ENCODE measurements around the gene CTDSP2. TPM values are rescaled to one million over a fixed set of nuclear protein-coding genes. Genes with fewer than 3 reads are reported as not detected.

The CTDSP2 gene
- total and polyA plus RNA-seq, 2 experiments from 2014 or later = 52.7 to 97.3 TPM

GRCh38 chr12:57837864-57838562, 8.5 kb downstream of the CTDSP2 start:
- Histone ChIP-seq H3K4me1 (ENCODE audit: insufficient read depth) (peaks cover 89% of the 10 kb centered on the region), H3K9me3 (ENCODE audit: low read depth) (no peaks in the 10 kb centered on the region), H3K36me3 (ENCODE audit: low read depth) (no peaks in the 10 kb centered on the region), H3F3A (ENCODE audit: insufficient read depth) (peaks cover 65% of the 10 kb centered on the region), H4K20me1 (ENCODE audit: insufficient read depth) (peaks cover 74% of the 10 kb centered on the region), H2AFZ (no peak overlapping the region), H3K27ac (peak overlapping the region; percentile 45), H3K4me2 (ENCODE audit: unreplicated experiment) (peak overlapping the region; percentile 68), H3K9me2 (ENCODE audit: insufficient read depth) (no peaks in the 10 kb centered on the region), H3K79me2 (ENCODE audit: insufficient read depth) (peaks cover 100% of the 10 kb centered on the region), H3K4me3 (peak overlapping the region; percentile 33), H3K9ac (peak overlapping the region; percentile 25; the same call in 1 of the 2 replicates), H3K27me3 (replicated peaks; ENCODE audit: insufficient read depth) (no peaks in the 10 kb centered on the region)
- TF ChIP-seq EZH2 (IDR thresholded peaks at IDR 0.05; ENCODE audit: insufficient read depth, poor library complexity, severe bottlenecking) (no peak), EZH2phosphoT487 (IDR thresholded peaks at IDR 0.05; ENCODE audit: insufficient read depth, low read depth) (no peak)
- in situ Hi-C loops (cut with MboI) = no loop called here
- 1 to 3% methylated on average over 5 of the region's 5 CpGs for WGBS, 2 experiments (ENCODE audit: low coverage in 1 of 2, low lambda C conversion rate in 2 of 2, missing lambda C conversion rate in 2 of 2)
- DNase-seq = peak; percentile 88

GRCh38 chr12:57836442-57837375, 9.8 kb downstream of the CTDSP2 start:
- in situ Hi-C loops (cut with MboI) = no loop called here
- H3K27me3 ChIP-seq (replicated peaks; ENCODE audit: insufficient read depth) = no peaks in the 10 kb centered on the region
- peak overlapping the region; percentile 78 for H3K4me2 ChIP-seq (ENCODE audit: unreplicated experiment)
- peak; percentile 82 for DNase-seq
- H3K36me3 ChIP-seq (ENCODE audit: low read depth) = no peaks in the 10 kb centered on the region
- no peaks in the 10 kb centered on the region for H3K9me3 ChIP-seq (ENCODE audit: low read depth)
- no peak overlapping the region for H2AFZ ChIP-seq
- H3K4me1 ChIP-seq (ENCODE audit: insufficient read depth) = peaks cover 89% of the 10 kb centered on the region
- no peak for TF ChIP-seq EZH2 (IDR thresholded peaks at IDR 0.05; ENCODE audit: insufficient read depth, poor library complexity, severe bottlenecking)
- TF ChIP-seq EZH2phosphoT487 (IDR thresholded peaks at IDR 0.05; ENCODE audit: insufficient read depth, low read depth) = no peak
- H3K79me2 ChIP-seq (ENCODE audit: insufficient read depth) = peaks cover 100% of the 10 kb centered on the region
- H3F3A ChIP-seq (ENCODE audit: insufficient read depth) = peaks cover 63% of the 10 kb centered on the region
- H3K9me2 ChIP-seq (ENCODE audit: insufficient read depth) = no peaks in the 10 kb centered on the region
- peak overlapping the region; percentile 56 for H3K4me3 ChIP-seq
- peak overlapping the region; percentile 51 for H3K9ac ChIP-seq
- peaks cover 69% of the 10 kb centered on the region for H4K20me1 ChIP-seq (ENCODE audit: insufficient read depth)
- peak overlapping the region; percentile 66 for H3K27ac ChIP-seq
- 4 to 6% methylated on average over 13 of the region's 13 CpGs for WGBS, 2 experiments (ENCODE audit: low coverage in 1 of 2, low lambda C conversion rate in 2 of 2, missing lambda C conversion rate in 2 of 2)

GRCh38 chr12:57835366-57836288, 10.9 kb downstream of the CTDSP2 start:
- peaks cover 89% of the 10 kb centered on the region for H3K4me1 ChIP-seq (ENCODE audit: insufficient read depth)
- peaks cover 100% of the 10 kb centered on the region for H3K79me2 ChIP-seq (ENCODE audit: insufficient read depth)
- H3K4me2 ChIP-seq (ENCODE audit: unreplicated experiment) = peak overlapping the region; percentile 78
- no peaks in the 10 kb centered on the region for H3K9me2 ChIP-seq (ENCODE audit: insufficient read depth)
- peak overlapping the region; percentile 66 for H3K27ac ChIP-seq
- no peaks in the 10 kb centered on the region for H3K36me3 ChIP-seq (ENCODE audit: low read depth)
- H4K20me1 ChIP-seq (ENCODE audit: insufficient read depth) = peaks cover 62% of the 10 kb centered on the region
- H2AFZ ChIP-seq = no peak overlapping the region
- H3K4me3 ChIP-seq = peak overlapping the region; percentile 56
- no peaks in the 10 kb centered on the region for H3K9me3 ChIP-seq (ENCODE audit: low read depth)
- no peak for TF ChIP-seq EZH2 (IDR thresholded peaks at IDR 0.05; ENCODE audit: insufficient read depth, poor library complexity, severe bottlenecking)
- no peak for TF ChIP-seq EZH2phosphoT487 (IDR thresholded peaks at IDR 0.05; ENCODE audit: insufficient read depth, low read depth)
- 26 to 29% methylated on average over 9 of the region's 9 CpGs for WGBS, 2 experiments (ENCODE audit: low coverage in 1 of 2, low lambda C conversion rate in 2 of 2, missing lambda C conversion rate in 2 of 2)
- in situ Hi-C loops (cut with MboI) = no loop called here
- H3K9ac ChIP-seq = peak overlapping the region; percentile 51; the same call in 1 of the 2 replicates
- peak; percentile 49 for DNase-seq
- H3F3A ChIP-seq (ENCODE audit: insufficient read depth) = peaks cover 59% of the 10 kb centered on the region
- no peaks in the 10 kb centered on the region for H3K27me3 ChIP-seq (replicated peaks; ENCODE audit: insufficient read depth)

All from GM23248 (cell line).